ENCODE measurements around the gene PPT1. TPM values are rescaled to one million over a fixed set of nuclear protein-coding genes. Genes with fewer than 3 reads are reported as not detected.

Gene PPT1
- total and polyA plus RNA-seq, 4 experiments from 2014 or later: 56.7 to 292 (median 120) TPM

DNA sequence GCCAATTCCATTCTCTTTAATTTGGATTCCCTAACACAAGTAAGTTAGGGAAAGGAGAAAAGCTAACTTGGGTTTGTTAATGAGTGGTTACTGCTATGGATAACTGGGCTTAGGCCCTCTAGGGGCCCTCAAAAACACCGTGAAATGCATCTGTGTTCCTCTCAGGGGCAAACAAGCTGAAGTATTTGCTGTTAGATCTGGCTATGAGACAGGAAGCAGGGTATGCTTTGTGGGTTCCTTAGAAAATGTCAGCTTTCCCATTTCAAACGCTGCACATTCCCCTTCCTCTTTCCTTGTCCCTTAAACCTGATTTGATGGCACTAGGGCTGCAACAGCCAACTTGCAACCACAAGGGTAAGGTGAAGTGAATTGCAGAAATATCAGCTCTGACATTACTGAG is 62.2 kb downstream of the PPT1 start:
- Mint-ChIP-seq H3K4me3 (peak overlapping the region in 7 of 8 donors; percentile 30 to 79 (median 57)), H3K4me1 (peaks cover 38 to 70% (median 54%) of the 10 kb centered on the region in 4 donors), H3K27me3 (no peaks in the 10 kb centered on the region), H3K27ac (peak overlapping the region; percentile 79 to 98 (median 89)), H3K36me3 (peaks cover 0 to 2% of the 10 kb centered on the region in 2 donors), H3K9me3 (no peaks in the 10 kb centered on the region)
- CTCF ChIA-PET (ENCODE audit: partially characterized antibody): interaction anchor here (0.9 to 8.5 kb wide), 6 partner anchors 10 to 219 kb away, joined by 3 to 107 read pairs (median 5); partner anchors contain the start of gene MYCL
- peaks cover 64% of the 10 kb centered on the region for H3K4me1 ChIP-seq (ENCODE audit: insufficient read depth, low read length)
- intact Hi-C loops (cut with micrococcal nuclease): no loop called here
- H3K4me3 ChIP-seq (ENCODE audit: low read length in 2 of 2): no peak overlapping the region
- peak overlapping the region; percentile 37 for H3K27ac ChIP-seq (ENCODE audit: low read depth, low read length)
- peak in 3 of 5 donors; percentile 20 to 29 (median 28) for DNase-seq
- POLR2A ChIA-PET (ENCODE audit: partially characterized antibody): interaction anchor here (0.8 to 1.6 kb wide), 4 partner anchors 10 to 656 kb away, joined by 3 to 4 read pairs (median 4); partner anchors contain the start of gene NFYC
- no peaks in the 10 kb centered on the region for H3K27me3 ChIP-seq (ENCODE audit: insufficient read depth, low read length)
- H3K36me3 ChIP-seq (ENCODE audit: insufficient read depth, low read length): no peaks in the 10 kb centered on the region
- H3K9me3 ChIP-seq (ENCODE audit: control insufficient read depth in 1 of 2, low read length in 2 of 2): no peaks in the 10 kb centered on the region

- H3K4me3 ChIP-seq (ENCODE audit: low read length in 2 of 2): no peak overlapping the region
- peak; percentile 44 to 53 (median 51) for DNase-seq
- Mint-ChIP-seq H3K27me3 (no peaks in the 10 kb centered on the region), H3K36me3 (no peaks in the 10 kb centered on the region), H3K27ac (peak overlapping the region in 6 of 7 donors; percentile 5 to 92 (median 60)), H3K4me1 (peaks cover 25 to 58% (median 43%) of the 10 kb centered on the region in 4 donors), H3K4me3 (peak overlapping the region in 1 of 8 donors; percentile 32), H3K9me3 (no peaks in the 10 kb centered on the region)
- H3K36me3 ChIP-seq (ENCODE audit: insufficient read depth, low read length): no peaks in the 10 kb centered on the region
- no peaks in the 10 kb centered on the region for H3K9me3 ChIP-seq (ENCODE audit: control insufficient read depth in 1 of 2, low read length in 2 of 2)
- peaks cover 48% of the 10 kb centered on the region for H3K4me1 ChIP-seq (ENCODE audit: insufficient read depth, low read length)
- intact Hi-C loops (cut with micrococcal nuclease): loop anchor here (1.0 to 2.0 kb wide), 3 partner anchors 59 to 216 kb away; no protein-coding TSS in a partner anchor
- no peak overlapping the region for H3K27ac ChIP-seq (ENCODE audit: low read depth, low read length)
- ChIA-PET POLR2A (ENCODE audit: partially characterized antibody) (interaction anchor here (0.6 to 1.9 kb wide), 5 partner anchors 19 to 113 kb away, joined by 3 to 7 read pairs (median 4); partner anchors contain the start of gene MFSD2A), CTCF (ENCODE audit: partially characterized antibody) (interaction anchor here (0.9 to 8.5 kb wide), 33 partner anchors 8 to 283 kb away, joined by 3 to 107 read pairs (median 4); partner anchors contain the start of gene CAP1)
- H3K27me3 ChIP-seq (ENCODE audit: insufficient read depth, low read length): no peaks in the 10 kb centered on the region
Measured at GRCh38 chr1:40032240-40032891, 64.7 kb downstream of the PPT1 start.

DNA sequence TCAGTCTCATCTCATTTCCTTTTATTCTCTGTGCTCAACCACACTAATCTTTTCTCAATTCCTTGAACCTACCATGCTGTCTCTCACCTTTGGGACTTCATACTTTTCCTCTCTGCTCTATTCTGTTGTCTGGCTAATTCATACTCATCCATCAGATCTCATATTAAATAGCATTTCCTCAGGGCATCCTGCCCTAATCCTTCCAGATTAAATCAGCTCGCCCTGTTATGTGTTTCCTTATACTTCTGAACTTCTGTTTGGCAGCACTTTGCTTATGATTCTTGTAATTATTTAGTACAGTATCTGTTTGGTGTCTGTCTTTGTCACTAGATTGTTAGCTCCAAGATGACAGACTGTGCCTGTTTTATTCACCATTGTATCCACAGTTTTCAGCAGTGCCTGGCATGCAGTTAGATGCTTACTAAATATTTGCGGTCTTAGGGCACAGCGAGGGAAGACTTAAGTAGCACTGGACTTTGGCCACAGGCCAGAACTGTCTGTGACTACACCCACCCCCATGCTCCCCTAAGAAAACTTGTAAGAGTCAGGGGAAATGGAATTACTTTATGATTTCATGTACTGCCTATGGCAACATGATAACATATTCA is 66.4 kb downstream of the PPT1 start:
- Mint-ChIP-seq H3K4me1 (peaks cover 25 to 48% (median 37%) of the 10 kb centered on the region in 4 donors), H3K36me3 (no peaks in the 10 kb centered on the region), H3K9me3 (no peaks in the 10 kb centered on the region), H3K4me3 (no peak overlapping the region), H3K27ac (peak overlapping the region in 2 of 7 donors; percentile 0 to 28), H3K27me3 (no peaks in the 10 kb centered on the region)
- Histone ChIP-seq H3K27ac (ENCODE audit: low read depth, low read length) (no peak overlapping the region), H3K36me3 (ENCODE audit: insufficient read depth, low read length) (no peaks in the 10 kb centered on the region), H3K4me1 (ENCODE audit: insufficient read depth, low read length) (peaks cover 37% of the 10 kb centered on the region), H3K9me3 (ENCODE audit: control insufficient read depth in 1 of 2, low read length in 2 of 2) (no peaks in the 10 kb centered on the region), H3K27me3 (ENCODE audit: insufficient read depth, low read length) (no peaks in the 10 kb centered on the region), H3K4me3 (ENCODE audit: low read length in 2 of 2) (no peak overlapping the region)
- ChIA-PET POLR2A (ENCODE audit: partially characterized antibody) (interaction anchor here (0.6 to 1.9 kb wide), 2 partner anchors 75 to 227 kb away, joined by 3 to 7 read pairs; partner anchors contain the start of gene MFSD2A), CTCF (ENCODE audit: partially characterized antibody) (interaction anchor here (2.4 to 8.5 kb wide), 5 partner anchors 8 to 111 kb away, joined by 8 to 107 read pairs (median 26); no protein-coding TSS in a partner anchor)
- intact Hi-C loops (cut with micrococcal nuclease): no loop called here
- DNase-seq: no peak

DNA sequence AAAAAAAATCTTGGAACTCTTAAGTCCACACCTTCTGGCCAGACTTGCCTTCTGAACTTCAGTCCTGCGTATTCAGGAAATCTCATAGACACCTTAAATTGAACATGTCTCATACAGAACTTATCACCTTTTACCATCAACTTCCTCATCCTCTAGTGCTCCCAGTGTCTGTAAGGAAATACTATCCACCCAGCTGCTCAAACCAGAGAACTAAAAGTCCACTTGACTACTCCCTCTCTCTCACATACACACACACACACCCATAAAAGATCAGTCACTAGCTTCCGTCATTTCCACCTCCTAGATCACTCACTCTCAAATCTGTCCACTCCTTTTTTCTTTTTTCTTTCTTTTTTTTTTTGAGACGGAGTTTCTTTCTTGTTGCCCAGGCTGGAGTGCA is 67.4 kb downstream of the PPT1 start:
- no peaks in the 10 kb centered on the region for H3K27me3 ChIP-seq (ENCODE audit: insufficient read depth, low read length)
- peaks cover 26% of the 10 kb centered on the region for H3K4me1 ChIP-seq (ENCODE audit: insufficient read depth, low read length)
- Mint-ChIP-seq H3K4me1 (peaks cover 19 to 38% (median 31%) of the 10 kb centered on the region in 4 donors), H3K9me3 (no peaks in the 10 kb centered on the region), H3K27me3 (no peaks in the 10 kb centered on the region), H3K4me3 (peak overlapping the region in 1 of 8 donors; percentile 66), H3K27ac (peak overlapping the region in 5 of 7 donors; percentile 55 to 81 (median 60)), H3K36me3 (peaks cover 0 to 3% of the 10 kb centered on the region in 2 donors)
- no peaks in the 10 kb centered on the region for H3K9me3 ChIP-seq (ENCODE audit: control insufficient read depth in 1 of 2, low read length in 2 of 2)
- no peak overlapping the region for H3K4me3 ChIP-seq (ENCODE audit: low read length in 2 of 2)
- POLR2A ChIA-PET (ENCODE audit: partially characterized antibody): interaction anchor here (0.5 to 1.1 kb wide), 3 partner anchors 9 to 125 kb away, joined by 3 to 5 read pairs (median 4); partner anchors contain the start of gene CAP1
- CTCF ChIA-PET (ENCODE audit: partially characterized antibody): interaction anchor here (1.3 to 8.5 kb wide), 3 partner anchors 10 to 110 kb away, joined by 3 to 107 read pairs (median 3); no protein-coding TSS in a partner anchor
- intact Hi-C loops (cut with micrococcal nuclease): no loop called here
- H3K27ac ChIP-seq (ENCODE audit: low read depth, low read length): no peak overlapping the region
- no peaks in the 10 kb centered on the region for H3K36me3 ChIP-seq (ENCODE audit: insufficient read depth, low read length)
- no peak for DNase-seq

DNA sequence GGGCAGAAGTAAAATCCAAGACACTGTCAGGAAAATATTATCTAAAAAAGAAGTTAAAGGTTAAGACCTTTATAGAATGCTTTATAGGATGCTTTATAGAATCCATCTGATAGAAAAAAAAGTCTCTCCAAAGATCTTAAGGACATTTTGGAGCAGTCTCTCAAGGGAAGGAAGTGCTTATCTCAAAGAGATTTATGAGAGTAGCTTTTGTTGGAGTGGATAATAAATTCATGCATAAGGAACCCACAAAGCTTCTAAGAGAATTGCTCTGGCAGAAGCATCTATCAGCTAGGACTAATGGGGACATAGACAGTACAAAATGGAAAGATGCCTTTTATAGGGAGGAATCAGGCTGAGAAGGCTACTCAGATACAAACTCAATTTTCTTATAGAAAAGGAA is 69.4 kb downstream of the PPT1 start:
- peaks cover 8 to 22% (median 18%) of the 10 kb centered on the region in 4 donors for H3K4me1 Mint-ChIP-seq
- ChIA-PET POLR2A (ENCODE audit: partially characterized antibody) (no interaction called here), CTCF (ENCODE audit: partially characterized antibody) (interaction anchor here (0.9 to 8.5 kb wide), 3 partner anchors 54 to 108 kb away, joined by 3 to 107 read pairs (median 4); no protein-coding TSS in a partner anchor)
- Histone ChIP-seq H3K36me3 (ENCODE audit: insufficient read depth, low read length) (no peaks in the 10 kb centered on the region), H3K27me3 (ENCODE audit: insufficient read depth, low read length) (no peaks in the 10 kb centered on the region), H3K9me3 (ENCODE audit: control insufficient read depth in 1 of 2, low read length in 2 of 2) (no peaks in the 10 kb centered on the region), H3K27ac (ENCODE audit: low read depth, low read length) (no peak overlapping the region), H3K4me1 (ENCODE audit: insufficient read depth, low read length) (peaks cover 15% of the 10 kb centered on the region), H3K4me3 (ENCODE audit: low read length in 2 of 2) (no peak overlapping the region)
- peaks cover 0 to 3% of the 10 kb centered on the region in 2 donors for H3K27me3 Mint-ChIP-seq
- H3K27ac Mint-ChIP-seq: no peak overlapping the region
- H3K9me3 Mint-ChIP-seq: peaks cover 0 to 12% (median 7%) of the 10 kb centered on the region in 8 donors
- intact Hi-C loops (cut with micrococcal nuclease): no loop called here
- no peak for DNase-seq
- no peak overlapping the region for H3K4me3 Mint-ChIP-seq
- H3K36me3 Mint-ChIP-seq: peaks cover 1 to 6% of the 10 kb centered on the region in 2 donors

GRCh38 chr1:40024671-40025070 is 72.4 kb downstream of the PPT1 start:
- H3K4me1 ChIP-seq (ENCODE audit: insufficient read depth, low read length): peaks cover 4% of the 10 kb centered on the region
- intact Hi-C loops (cut with micrococcal nuclease): no loop called here
- peaks cover 1 to 6% of the 10 kb centered on the region in 2 donors for H3K36me3 Mint-ChIP-seq
- H3K4me3 ChIP-seq (ENCODE audit: low read length in 2 of 2): no peak overlapping the region
- no peak overlapping the region for H3K27ac Mint-ChIP-seq
- H3K9me3 Mint-ChIP-seq: peaks cover 0 to 12% (median 7%) of the 10 kb centered on the region in 8 donors
- H3K9me3 ChIP-seq (ENCODE audit: control insufficient read depth in 1 of 2, low read length in 2 of 2): no peaks in the 10 kb centered on the region
- DNase-seq: no peak
- H3K27ac ChIP-seq (ENCODE audit: low read depth, low read length): no peak overlapping the region
- CTCF ChIA-PET (ENCODE audit: partially characterized antibody): interaction anchor here (1.4 to 1.5 kb wide), 2 partner anchors 14 to 51 kb away, joined by 4 read pairs; no protein-coding TSS in a partner anchor
- H3K27me3 Mint-ChIP-seq: peaks cover 0 to 6% of the 10 kb centered on the region in 2 donors
- H3K4me3 Mint-ChIP-seq: no peak overlapping the region
- H3K27me3 ChIP-seq (ENCODE audit: insufficient read depth, low read length): no peaks in the 10 kb centered on the region
- peaks cover 3 to 4% (median 4%) of the 10 kb centered on the region in 4 donors for H3K4me1 Mint-ChIP-seq
- no peaks in the 10 kb centered on the region for H3K36me3 ChIP-seq (ENCODE audit: insufficient read depth, low read length)
- POLR2A ChIA-PET (ENCODE audit: partially characterized antibody): interaction anchor here (0.6 to 1.2 kb wide), 3 partner anchors 11 to 145 kb away, joined by 3 to 4 read pairs (median 3); partner anchors contain the start of gene CAP1
